Fibroblast of mammary gland (primary cell): ENCODE results near the gene IL24.
"Not testable (repeated sequence)": the region's sequence is repeated elsewhere in the genome, so short reads cannot be mapped to it uniquely, and the experiment has no call there.

ENCODE experiments used
- DNase-seq: peaks from one replicate; pipeline ENCODE4 v3.0.0-alpha.2; 2010; ENCODE audit warnings: low read depth
- H3K4me3 ChIP-seq: 2 replicates; pipeline ENCODE4 v1.5.1; 2011; ENCODE audit warnings: low read depth, mild to moderate bottlenecking, low read length, moderate library complexity; ENCODE audit not compliant: control insufficient read depth
- CTCF ChIP-seq: conservative IDR thresholded peaks from 2 replicates; pipeline ENCODE4 v1.5.1; 2011; ENCODE audit warnings: low read depth, low read length, inconsistent platforms; ENCODE audit not compliant: control insufficient read depth, insufficient read depth

The IL24 gene

GRCh38 chr1:206922524-206922923 lies 25.3 kb downstream of the IL24 start:
- no peak for DNase-seq
- no peak for TF ChIP-seq CTCF
- H3K4me3 ChIP-seq: no peak overlapping the region

GRCh38 chr1:206923009-206923960 lies 26.0 kb downstream of the IL24 start:
- H3K4me3 ChIP-seq: no peak overlapping the region
- TF ChIP-seq CTCF: no peak
- DNase-seq: no peak

GRCh38 chr1:206923961-206924557 lies 26.8 kb downstream of the IL24 start:
- not testable (repeated sequence) for H3K4me3 ChIP-seq, DNase-seq

GRCh38 chr1:206924592-206925105 lies 27.4 kb downstream of the IL24 start:
- TF ChIP-seq CTCF: no peak
- DNase-seq: no peak
- H3K4me3 ChIP-seq: no peak overlapping the region

- no peak overlapping the region for H3K4me3 ChIP-seq
- no peak for TF ChIP-seq CTCF
- DNase-seq: no peak
Observed at GRCh38 chr1:206925106-206925736, 28.0 kb downstream of the IL24 start.

GRCh38 chr1:206926286-206926685 lies 29.0 kb downstream of the IL24 start:
- H3K4me3 ChIP-seq: no peak overlapping the region
- no peak for TF ChIP-seq CTCF
- DNase-seq: no peak

GRCh38 chr1:206929524-206929923 lies 32.3 kb downstream of the IL24 start:
- no peak for DNase-seq
- no peak for TF ChIP-seq CTCF

More at GRCh38 chr1:206929524-206929923, 32.3 kb downstream of the IL24 start:
- H3K4me3 ChIP-seq: no peak overlapping the region
